Bronchial epithelial cell (primary cell): ENCODE results near the gene KLHL25. TPM values are rescaled to one million over a fixed set of nuclear protein-coding genes. Genes with fewer than 3 reads are reported as not detected.

ENCODE experiments used
- DNase-seq: peaks from one replicate; pipeline ENCODE4 v3.0.0-alpha.2; 2010; ENCODE audit warnings: low read depth
- FAIRE-seq: peaks from 2 replicates; lab custom pipeline; 2011; peaks lifted over from hg19 to GRCh38; lab: Jason Lieb, UNC
- H3K27me3 ChIP-seq: 2 replicates; pipeline ENCODE4 v1.5.1; 2011; ENCODE audit warnings: low read length; ENCODE audit not compliant: control insufficient read depth, insufficient read depth
- H3K36me3 ChIP-seq: 2 replicates; pipeline ENCODE4 v1.5.1; 2011; ENCODE audit warnings: low read length; ENCODE audit not compliant: control insufficient read depth, insufficient read depth
- H3K4me3 ChIP-seq: 2 replicates; pipeline ENCODE4 v1.5.1; 2011; ENCODE audit warnings: mild to moderate bottlenecking, low read depth, low read length, control low read depth
- total RNA-seq: library from RNA; depleted of rRNA; stranded (reverse); fragments of >200 nt; gene quantifications from 2 replicates; pipeline ENCODE4 v1.2.1, GENCODE V29; 2014
- TF ChIP-seq, protein P1 (sequence below): IDR thresholded peaks from 2 replicates; pipeline ENCODE4 v1.5.1; 2011; ENCODE audit warnings: mild to moderate bottlenecking, moderate library complexity, low read length, control low read depth, inconsistent platforms; ENCODE audit not compliant: insufficient read depth, severe bottlenecking

Gene KLHL25
- total RNA-seq, 1 donor from 2014 or later, result 4.7 TPM

GRCh38 chr15:85716261-85716660 is 78.5 kb downstream of the KLHL25 start:
- no peak for FAIRE-seq
- TF ChIP-seq, protein P1, sequence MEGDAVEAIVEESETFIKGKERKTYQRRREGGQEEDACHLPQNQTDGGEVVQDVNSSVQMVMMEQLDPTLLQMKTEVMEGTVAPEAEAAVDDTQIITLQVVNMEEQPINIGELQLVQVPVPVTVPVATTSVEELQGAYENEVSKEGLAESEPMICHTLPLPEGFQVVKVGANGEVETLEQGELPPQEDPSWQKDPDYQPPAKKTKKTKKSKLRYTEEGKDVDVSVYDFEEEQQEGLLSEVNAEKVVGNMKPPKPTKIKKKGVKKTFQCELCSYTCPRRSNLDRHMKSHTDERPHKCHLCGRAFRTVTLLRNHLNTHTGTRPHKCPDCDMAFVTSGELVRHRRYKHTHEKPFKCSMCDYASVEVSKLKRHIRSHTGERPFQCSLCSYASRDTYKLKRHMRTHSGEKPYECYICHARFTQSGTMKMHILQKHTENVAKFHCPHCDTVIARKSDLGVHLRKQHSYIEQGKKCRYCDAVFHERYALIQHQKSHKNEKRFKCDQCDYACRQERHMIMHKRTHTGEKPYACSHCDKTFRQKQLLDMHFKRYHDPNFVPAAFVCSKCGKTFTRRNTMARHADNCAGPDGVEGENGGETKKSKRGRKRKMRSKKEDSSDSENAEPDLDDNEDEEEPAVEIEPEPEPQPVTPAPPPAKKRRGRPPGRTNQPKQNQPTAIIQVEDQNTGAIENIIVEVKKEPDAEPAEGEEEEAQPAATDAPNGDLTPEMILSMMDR, result no peak
- H3K36me3 ChIP-seq, result peaks cover 11% of the 10 kb centered on the region

GRCh38 chr15:85711580-85712192 is 83.0 kb downstream of the KLHL25 start:
- H3K27me3 ChIP-seq, result no peaks in the 10 kb centered on the region
- no peak overlapping the region for H3K4me3 ChIP-seq
- peaks cover 9% of the 10 kb centered on the region for H3K36me3 ChIP-seq
- FAIRE-seq (no peak), DNase-seq (no peak)
- TF ChIP-seq, protein P1, result no peak

More at GRCh38 chr15:85716261-85716660, 78.5 kb downstream of the KLHL25 start:
- Histone ChIP-seq H3K4me3 (no peak overlapping the region), H3K27me3 (no peaks in the 10 kb centered on the region)
- DNase-seq, result no peak

DNA sequence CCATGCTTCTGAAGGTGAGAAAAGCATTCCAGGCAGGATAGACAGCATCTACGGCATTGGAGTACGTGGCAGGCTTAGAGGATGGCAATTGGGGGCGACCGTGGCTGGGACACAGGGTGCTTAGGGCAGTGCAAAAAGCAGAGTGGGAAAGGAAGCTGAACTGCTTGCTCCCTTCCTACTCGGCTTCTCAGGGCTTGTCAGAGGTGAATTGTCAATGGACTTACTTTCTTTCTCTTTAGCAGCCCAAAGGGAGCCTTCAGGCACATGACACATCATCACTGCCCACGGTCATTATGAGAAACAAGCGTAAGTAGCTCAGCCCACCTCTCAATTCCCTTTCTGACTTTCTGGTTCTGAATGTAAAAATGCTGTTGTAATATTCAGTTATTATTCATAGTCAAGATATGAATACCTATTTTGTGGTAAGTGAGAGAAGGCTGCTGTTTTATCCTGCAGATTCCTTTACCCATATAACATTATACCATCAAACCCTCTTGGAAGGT is 84.3 kb downstream of the KLHL25 start:
- Histone ChIP-seq H3K4me3 (no peak overlapping the region), H3K36me3 (peaks cover 6% of the 10 kb centered on the region), H3K27me3 (no peaks in the 10 kb centered on the region)
- DNase-seq (no peak), FAIRE-seq (no peak)
- TF ChIP-seq, protein P1, result no peak
